ENCODE measurements around the gene NELL2. TPM values are rescaled to one million over a fixed set of nuclear protein-coding genes. Genes with fewer than 3 reads are reported as not detected.

NELL2 gene
- total RNA-seq, 2 donors from 2014 or later, result 0.82 to 1.7 TPM

GRCh38 chr12:44653861-44654527 is 222.1 kb downstream of the NELL2 start:
- DNase-seq (no peak), ATAC-seq (no peak)
- intact Hi-C loops (cut with DNase I), result no loop called here

GRCh38 chr12:44649693-44650092 is 226.4 kb downstream of the NELL2 start:
- intact Hi-C loops (cut with DNase I), result no loop called here
- no peak for DNase-seq

GRCh38 chr12:44647917-44648690 is 228.0 kb downstream of the NELL2 start:
- DNase-seq (no peak), ATAC-seq (no peak)
- intact Hi-C loops (cut with DNase I), result no loop called here

More at GRCh38 chr12:44649693-44650092, 226.4 kb downstream of the NELL2 start:
- ATAC-seq, result no peak

- DNase-seq (no peak), ATAC-seq (no peak)
- intact Hi-C loops (cut with DNase I), result no loop called here
These were observed 235.5 kb downstream of the NELL2 start for GRCh38 chr12:44640427-44641190.

- DNase-seq (no peak), ATAC-seq (no peak)
- intact Hi-C loops (cut with DNase I), result no loop called here
These were observed 238.2 kb downstream of the NELL2 start for GRCh38 chr12:44637875-44638274.

- intact Hi-C loops (cut with DNase I), result no loop called here
- DNase-seq (no peak), ATAC-seq (no peak)
These were observed 247.9 kb downstream of the NELL2 start for GRCh38 chr12:44628180-44628579.

- no peak for DNase-seq
- no peak for ATAC-seq
- intact Hi-C loops (cut with DNase I), result no loop called here
These were observed 248.5 kb downstream of the NELL2 start for GRCh38 chr12:44627387-44628166.

- no peak for ATAC-seq
- DNase-seq, result no peak
- intact Hi-C loops (cut with DNase I), result no loop called here
These were observed 249.2 kb downstream of the NELL2 start for GRCh38 chr12:44626883-44627282.

GRCh38 chr12:44618946-44619345 is 257.2 kb downstream of the NELL2 start:
- no peak for ATAC-seq
- intact Hi-C loops (cut with DNase I), result no loop called here
- no peak for DNase-seq

GRCh38 chr12:44616402-44616801 is 259.7 kb downstream of the NELL2 start:
- ATAC-seq (no peak), DNase-seq (no peak)
- intact Hi-C loops (cut with DNase I), result no loop called here

- intact Hi-C loops (cut with DNase I), result no loop called here
- ATAC-seq, result no peak
- DNase-seq, result no peak
These were observed 264.6 kb downstream of the NELL2 start for GRCh38 chr12:44611538-44611937.

GRCh38 chr12:44603701-44604100 is 272.4 kb downstream of the NELL2 start:
- no peak for DNase-seq
- intact Hi-C loops (cut with DNase I), result no loop called here
- no peak for ATAC-seq

GRCh38 chr12:44592626-44593025 is 283.5 kb downstream of the NELL2 start:
- DNase-seq (no peak), ATAC-seq (no peak)
- intact Hi-C loops (cut with DNase I), result no loop called here

GRCh38 chr12:44589697-44590096 is 286.4 kb downstream of the NELL2 start:
- intact Hi-C loops (cut with DNase I), result no loop called here
- DNase-seq, result no peak
- no peak for ATAC-seq

- DNase-seq (no peak), ATAC-seq (no peak)
- intact Hi-C loops (cut with DNase I), result no loop called here
These were observed 287.5 kb downstream of the NELL2 start for GRCh38 chr12:44588651-44589050.

GRCh38 chr12:44584625-44585024 is 291.5 kb downstream of the NELL2 start:
- DNase-seq, result no peak
- intact Hi-C loops (cut with DNase I), result no loop called here
- ATAC-seq, result no peak

- ATAC-seq, result no peak
- no peak for DNase-seq
- intact Hi-C loops (cut with DNase I), result no loop called here
These were observed 293.6 kb downstream of the NELL2 start for GRCh38 chr12:44582521-44582920.

GRCh38 chr12:44581642-44582242 is 294.4 kb downstream of the NELL2 start:
- intact Hi-C loops (cut with DNase I), result no loop called here
- DNase-seq, result no peak
- no peak for ATAC-seq

- no peak for DNase-seq
- intact Hi-C loops (cut with DNase I), result no loop called here
- ATAC-seq, result peak in 1 of 2 donors; percentile 61
These were observed 301.5 kb downstream of the NELL2 start for GRCh38 chr12:44574586-44574985.
